ENCODE measurements around the gene JAM3.
"Not testable (repeated sequence)": the region's sequence is repeated elsewhere in the genome, so short reads cannot be mapped to it uniquely, and the experiment has no call there.

Gene JAM3

DNA sequence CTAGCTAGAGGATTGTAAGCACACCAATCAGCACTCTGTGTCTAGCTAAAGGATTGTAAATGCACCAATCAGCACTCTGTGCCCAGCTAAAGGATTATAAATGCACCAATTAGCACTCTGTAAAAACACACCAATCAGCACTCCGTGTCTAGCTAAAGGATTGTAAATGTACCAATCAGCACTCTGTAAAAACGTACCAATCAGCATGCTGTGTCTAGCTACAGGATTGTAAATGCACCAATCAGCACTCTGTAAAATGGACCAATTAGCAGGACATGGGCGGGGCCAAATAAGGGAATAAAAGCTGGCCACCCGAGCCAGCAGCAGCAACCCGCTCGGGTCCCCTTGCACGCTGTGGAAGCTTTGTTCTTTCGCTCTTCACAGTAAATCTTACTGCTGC is 119.2 kb downstream of the JAM3 start:
- DNase-seq (ENCODE audit: low read depth): not testable (repeated sequence)

DNA sequence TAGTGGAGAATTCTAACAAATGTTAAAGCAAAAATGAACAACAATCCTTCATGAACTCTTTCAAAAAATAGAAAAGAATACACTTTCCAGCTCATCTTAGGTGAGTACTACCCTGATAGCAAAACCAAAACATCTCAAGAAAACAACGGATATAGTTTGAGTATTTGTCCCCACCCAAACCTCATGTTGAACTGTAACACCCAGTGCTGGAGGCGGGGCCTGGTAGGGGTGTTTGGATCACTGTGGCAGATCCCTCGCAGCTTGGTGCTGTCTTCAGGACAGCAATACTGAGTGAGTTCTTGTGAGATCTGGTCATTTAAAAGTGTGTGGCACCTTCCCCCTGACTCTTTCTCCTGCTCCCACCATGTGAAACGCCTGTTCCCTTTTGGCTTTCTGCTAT is 127.9 kb downstream of the JAM3 start:
- DNase-seq (ENCODE audit: low read depth): no peak

DNA sequence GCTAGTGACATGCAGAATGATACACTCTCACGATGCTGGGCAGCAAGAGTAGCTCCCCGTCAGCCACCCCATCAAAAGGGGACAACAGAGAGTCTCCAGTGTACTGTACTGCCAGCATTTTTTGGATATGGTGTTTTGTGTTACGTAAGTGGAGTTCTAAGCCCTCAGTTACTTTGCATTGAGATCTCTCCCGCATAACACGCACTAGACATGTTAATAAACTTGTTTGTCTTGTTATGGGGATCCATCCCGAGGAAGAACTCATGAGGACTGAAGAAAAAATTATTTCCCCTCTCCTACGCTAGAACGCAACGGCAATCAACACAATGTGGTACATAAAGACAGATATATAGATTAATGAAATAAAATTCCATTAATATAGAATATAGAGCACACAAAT is 130.7 kb downstream of the JAM3 start:
- DNase-seq (ENCODE audit: low read depth): no peak

DNA sequence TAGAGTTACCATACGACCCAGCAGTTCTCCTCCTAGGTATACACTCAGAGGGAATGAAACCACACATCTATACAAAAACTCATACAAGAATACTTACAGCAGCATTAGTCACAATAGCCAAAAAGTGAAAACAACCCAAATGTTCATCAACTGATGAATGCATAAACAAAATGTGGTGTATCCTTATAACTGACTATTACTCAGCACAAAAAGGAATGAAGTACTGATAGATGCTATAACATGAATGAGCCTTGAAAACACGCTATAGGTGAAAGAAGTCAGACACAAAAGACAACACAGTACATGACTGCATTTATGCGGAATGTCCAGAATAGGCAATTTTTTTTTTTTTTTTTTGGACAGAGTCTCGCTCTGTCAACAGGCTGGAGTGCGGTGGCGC is 131.8 kb downstream of the JAM3 start:
- no peak for DNase-seq (ENCODE audit: low read depth)

All from stimulated activated CD8-positive, alpha-beta memory T cell treated with anti-CD3 and anti-CD28 coated beads, Interleukin-4, amount 100 ng/mL, for 24 hours (primary cell).